HCT116 (cell line): ENCODE results near the gene PCNT. TPM values are rescaled to one million over a fixed set of nuclear protein-coding genes. Genes with fewer than 3 reads are reported as not detected.
"Not testable (repeated sequence)": the region's sequence is repeated elsewhere in the genome, so short reads cannot be mapped to it uniquely, and the experiment has no call there.

Source experiments
- ATAC-seq: fragments of 200-7000 bp; cut with Tn5 transposase; 2 replicates; pipeline ENCODE4 v1.9.1; 2020; ENCODE audit warnings: mild to moderate bottlenecking, moderate library complexity
- BruUV-seq: library from RNA; stranded (reverse); fragments of 400-500 nt; replicated peaks from 2 replicates; lab custom pipeline; 2021; lab: Mats Ljungman, UMichigan
- CTCF ChIA-PET: fragments of 300-600 bp; sonication (Branson Sonifier 250); formaldehyde crosslinking; loops from one replicate; lab custom pipeline; 2021; ENCODE audit warnings: antibody characterized with exemption; lab: Charles Lee
- POLR2A ChIA-PET: fragments of 300-600, 350-600 bp; sonication (Branson Sonifier 250); formaldehyde crosslinking; loops from one replicate; lab custom pipeline; 2021; ENCODE audit warnings: antibody characterized with exemption; lab: Charles Lee
- RAD21 ChIA-PET, 2 experiments: fragments of 300-600 bp; sonication (Branson Sonifier 250); formaldehyde crosslinking; loops; one replicate each; lab custom pipeline; 2023; ENCODE audit warnings: low total read pairs in 2 of 2; ENCODE audit not compliant: uncharacterized antibody in 2 of 2, unreplicated experiment in 2 of 2, low non-redundant PET in 1 of 2; lab: Charles Lee
- DNase-seq: peaks from one replicate; pipeline ENCODE4 v3.0.0-alpha.2; 2010; ENCODE audit warnings: low read depth, low spot score
- H2AFZ ChIP-seq: fragments of 200-600 bp; shearing (Covaris generic), sonication (generic); 2 replicates; pipeline ENCODE4 v1.6.1; 2017; ENCODE audit warnings: low read depth, mixed run types, mixed read lengths, antibody characterized with exemption, low read length; ENCODE audit not compliant: poor library complexity, severe bottlenecking
- H3K27ac ChIP-seq: 2 replicates; pipeline ENCODE4 v1.5.1; 2012; ENCODE audit warnings: low read depth, low read length
- H3K27me3 ChIP-seq: fragments of 200-600 bp; sonication (generic); 2 replicates; pipeline ENCODE4 v1.6.1; 2016; ENCODE audit warnings: mixed run types, low read length, mixed read lengths; ENCODE audit not compliant: insufficient read depth
- H3K36me3 ChIP-seq, 2 experiments: fragments of 200-500 bp in 1 of 2; fragments of 200-600 bp in 1 of 2; sonication (Bioruptor generic) in 1 of 2; sonication (generic) in 1 of 2; 2 replicates each; pipeline versions ENCODE4 v1.5.1 to v1.6.1; 2014 to 2016; ENCODE audit warnings: low read length in 2 of 2, inconsistent platforms in 1 of 2, mixed read lengths in 1 of 2, mixed run types in 1 of 2; ENCODE audit not compliant: insufficient read depth in 2 of 2, control insufficient read depth in 1 of 2
- H3K4me1 ChIP-seq, 2 experiments: fragments of 200-600 bp in 1 of 2; sonication (generic) in 1 of 2; 2 replicates each; pipeline versions ENCODE4 v1.5.1 to v1.6.1; 2012 to 2017; ENCODE audit warnings: low read length in 2 of 2, inconsistent platforms in 1 of 2, mild to moderate bottlenecking in 1 of 2, mixed read lengths in 1 of 2, mixed run types in 1 of 2, moderate library complexity in 1 of 2; ENCODE audit not compliant: insufficient read depth in 2 of 2, control insufficient read depth in 1 of 2
- H3K4me2 ChIP-seq: fragments of 200-600 bp; sonication (generic); 2 replicates; pipeline ENCODE4 v1.6.1; 2017; ENCODE audit warnings: mixed run types, low read length, mixed read lengths
- H3K4me3 ChIP-seq, 2 experiments: fragments of 200-600 bp in 1 of 2; sonication (generic) in 1 of 2; replicated peaks in 1 of 2; 2 replicates each; pipeline ENCODE4 v1.5.1; 2011 to 2016; ENCODE audit warnings: low read length in 2 of 2, control low read depth in 1 of 2, low read depth in 1 of 2, mild to moderate bottlenecking in 1 of 2, mixed read lengths in 1 of 2, mixed run types in 1 of 2
- H3K79me2 ChIP-seq: fragments of 200-600 bp; sonication (generic); 2 replicates; pipeline ENCODE4 v1.6.1; 2017; ENCODE audit warnings: mild to moderate bottlenecking, mixed run types, low read length, moderate library complexity, mixed read lengths; ENCODE audit not compliant: insufficient read depth
- H3K9ac ChIP-seq: fragments of 200-600 bp; sonication (generic); 2 replicates; pipeline ENCODE4 v1.6.1; 2016; ENCODE audit warnings: low read length, mixed read lengths
- H3K9me2 ChIP-seq: fragments of 200-600 bp; sonication (generic), shearing (Covaris generic); 2 replicates; pipeline ENCODE4 v1.6.1; 2017; ENCODE audit warnings: mixed run types, mild to moderate bottlenecking, moderate library complexity; ENCODE audit not compliant: insufficient read depth
- H3K9me3 ChIP-seq, 2 experiments: fragments of 200-500 bp in 1 of 2; fragments of 200-600 bp in 1 of 2; sonication (Bioruptor generic) in 1 of 2; sonication (generic) in 1 of 2; 2 replicates each; pipeline ENCODE4 v1.6.1; 2014 to 2017; ENCODE audit warnings: low read length in 2 of 2, mixed read lengths in 2 of 2, inconsistent platforms in 1 of 2, low read depth in 1 of 2, mild to moderate bottlenecking in 1 of 2, mixed run types in 1 of 2, moderate library complexity in 1 of 2; ENCODE audit not compliant: control insufficient read depth in 1 of 2, insufficient read depth in 1 of 2
- H4K20me1 ChIP-seq: fragments of 200-600 bp; sonication (generic), shearing (Covaris generic); 2 replicates; pipeline ENCODE4 v1.6.1; 2017; ENCODE audit warnings: mixed run types, mild to moderate bottlenecking, moderate library complexity; ENCODE audit not compliant: insufficient read depth
- ATF3 ChIP-seq: IDR thresholded peaks from 2 replicates; pipeline ENCODE4 v1.6.1; 2012
- CBX3 ChIP-seq: IDR thresholded peaks from 2 replicates; pipeline ENCODE4 v1.6.1; 2012; ENCODE audit warnings: low read depth
- EGR1 ChIP-seq: IDR thresholded peaks from 2 replicates; pipeline ENCODE4 v1.6.1; 2012; ENCODE audit warnings: low read depth
- ELF1 ChIP-seq: IDR thresholded peaks from 2 replicates; pipeline ENCODE4 v1.6.1; 2012; ENCODE audit warnings: low read depth, borderline replicate concordance
- EZH2phosphoT487 ChIP-seq: fragments of 200-600 bp; IDR thresholded peaks from 2 replicates; pipeline ENCODE4 v1.6.1; 2018; ENCODE audit warnings: antibody characterized with exemption, borderline replicate concordance
- FOSL1 ChIP-seq: IDR thresholded peaks from 2 replicates; pipeline ENCODE4 v1.6.1; 2012; ENCODE audit warnings: low read depth
- JUND ChIP-seq: IDR thresholded peaks from 2 replicates; pipeline ENCODE4 v1.6.1; 2012
- POLR2A ChIP-seq: IDR thresholded peaks from 2 replicates; pipeline ENCODE4 v1.7.0; 2011; ENCODE audit warnings: borderline replicate concordance; ENCODE audit not compliant: insufficient read depth, insufficient read length; ENCODE audit errors: extremely low read depth
- POLR2AphosphoS5 ChIP-seq: IDR thresholded peaks from 2 replicates; pipeline ENCODE4 v1.6.1; 2011; ENCODE audit warnings: mild to moderate bottlenecking, low read depth, low read length, moderate library complexity
- RAD21 ChIP-seq: IDR thresholded peaks from 2 replicates; pipeline ENCODE4 v1.6.1; 2012; ENCODE audit warnings: low read depth, mild to moderate bottlenecking
- SIN3A ChIP-seq: IDR thresholded peaks from 2 replicates; pipeline ENCODE4 v1.6.1; 2012; ENCODE audit warnings: low read depth
- SP1 ChIP-seq: IDR thresholded peaks from 2 replicates; pipeline ENCODE4 v1.6.1; 2012; ENCODE audit warnings: low read depth
- SRF ChIP-seq: IDR thresholded peaks from 2 replicates; pipeline ENCODE4 v1.6.1; 2012; ENCODE audit warnings: low read depth
- TCF7L2 ChIP-seq: IDR thresholded peaks from 2 replicates; pipeline ENCODE4 v1.7.0; 2011; ENCODE audit warnings: borderline replicate concordance, inconsistent platforms; ENCODE audit not compliant: insufficient read depth, insufficient read length; ENCODE audit errors: extremely low read depth
- YY1 ChIP-seq: IDR thresholded peaks from 2 replicates; pipeline ENCODE4 v1.6.1; 2011; ENCODE audit warnings: low read length, low read depth, moderate library complexity, mild to moderate bottlenecking; ENCODE audit not compliant: insufficient replicate concordance; ENCODE audit errors: extremely low read depth
- ZBTB33 ChIP-seq: IDR thresholded peaks from 2 replicates; pipeline ENCODE4 v1.6.1; 2011; ENCODE audit warnings: mild to moderate bottlenecking, low read length, moderate library complexity; ENCODE audit not compliant: insufficient replicate concordance; ENCODE audit errors: extremely low read depth
- ZFX ChIP-seq: fragments of 450-650 bp; IDR thresholded peaks from 2 replicates; pipeline ENCODE4 v1.6.1; 2017
- intact Hi-C: fragments of 100-400 bp; cut with micrococcal nuclease; formaldehyde crosslinking; loops from 2 replicates; pipeline ENCODE4 v1.10.0; 2022
- total RNA-seq: library from RNA; stranded (reverse); gene quantifications from one replicate; pipeline ENCODE4 v1.2.1, GENCODE V29; 2021; ENCODE audit not compliant: unreplicated experiment

Gene PCNT
- total RNA-seq, 1 experiment from 2014 or later: 43.6 TPM

- Histone ChIP-seq H2AFZ (no peak overlapping the region), H3K4me1 (no peaks in the 10 kb centered on the region), H3K9me3 (no peaks in the 10 kb centered on the region), H3K4me3 (no peak overlapping the region), H3K9me2 (no peaks in the 10 kb centered on the region), H3K79me2 (peaks cover 63% of the 10 kb centered on the region), H3K36me3 (peaks cover 0 to 6% of the 10 kb centered on the region in 2 experiments; a peak in 2 of 4 replicates), H4K20me1 (no peaks in the 10 kb centered on the region), H3K27me3 (no peaks in the 10 kb centered on the region), H3K4me2 (no peak overlapping the region)
- ChIA-PET RAD21 (no interaction called here), POLR2A (no interaction called here), CTCF (no interaction called here)
- BruUV-seq: no TSS peak
- intact Hi-C loops: no loop called here
- DNase-seq (no peak), ATAC-seq (no peak)
- TF ChIP-seq RAD21 (no peak), EZH2phosphoT487 (no peak), ELF1 (no peak), ZFX (no peak), EGR1 (no peak), POLR2AphosphoS5 (no peak), TCF7L2 (no peak), FOSL1 (no peak), ZBTB33 (no peak), SIN3A (no peak), YY1 (no peak), JUND (no peak), CBX3 (no peak), POLR2A (no peak), SP1 (no peak), ATF3 (no peak), SRF (no peak)
- TF ChIP-seq, all 23 proteins: peak for 0
- Histone ChIP-seq H3K27ac (no peak overlapping the region), H3K9ac (no peak overlapping the region)
Measured at GRCh38 chr21:46372014-46372485, 48.1 kb downstream of the PCNT start.

GRCh38 chr21:46372947-46373346 lies 49.0 kb downstream of the PCNT start:
- BruUV-seq, H3K4me3 ChIP-seq, H3K4me1 ChIP-seq, H3K9me2 ChIP-seq, H3K27ac ChIP-seq, intact Hi-C loops, H3K27me3 ChIP-seq, POLR2A ChIA-PET, H3K36me3 ChIP-seq, DNase-seq, RAD21 ChIA-PET, H2AFZ ChIP-seq, H3K9ac ChIP-seq, H3K4me2 ChIP-seq, CTCF ChIA-PET, H4K20me1 ChIP-seq, H3K9me3 ChIP-seq, ATAC-seq: not testable (repeated sequence)
- H3K79me2 ChIP-seq: peaks cover 65% of the 10 kb centered on the region
